ENCODE measurements around the gene TLX2. TPM values are rescaled to one million over a fixed set of nuclear protein-coding genes. Genes with fewer than 3 reads are reported as not detected.

TLX2 gene
- total and polyA plus RNA-seq, 2 of the 13 experiments (the other 11 are each of a cell fraction or from before 2014, with no cell fraction given), result 0.05 to 0.20 TPM

- no peak for TF ChIP-seq KDM1A (CRISPR knock-in tag; IDR thresholded peaks at IDR 0.05)
- TF ChIP-seq ZFY (CRISPR knock-in tag; IDR thresholded peaks at IDR 0.05), result peak; percentile 48; the same call in 1 of the 2 replicates
- TF ChIP-seq ZNF558 (CRISPR knock-in tag; IDR thresholded peaks at IDR 0.05; ENCODE audit: borderline replicate concordance), result no peak
- no peak; the same call in 1 of the 2 replicates for TF ChIP-seq WIZ (CRISPR knock-in tag; IDR thresholded peaks at IDR 0.05)
- no peak for TF ChIP-seq PHF21A (CRISPR knock-in tag; IDR thresholded peaks at IDR 0.05)
- TF ChIP-seq KMT2A (CRISPR knock-in tag; IDR thresholded peaks at IDR 0.05), result peak; percentile 50
- no peak for TF ChIP-seq ZNF777 (CRISPR knock-in tag; IDR thresholded peaks at IDR 0.05)
- TF ChIP-seq ZBTB38 (CRISPR knock-in tag; IDR thresholded peaks at IDR 0.05), result peak; percentile 1; the same call in 1 of the 2 replicates
- TF ChIP-seq DNMT3B (CRISPR knock-in tag; conservative IDR thresholded peaks at IDR 0.05), result 0 out of 2 replicates have a peak, but pooled peaks have one; percentile 30
- no peak for TF ChIP-seq HHEX (CRISPR knock-in tag; IDR thresholded peaks at IDR 0.05)
- TF ChIP-seq ZNF768 (CRISPR knock-in tag; IDR thresholded peaks at IDR 0.05), result no peak
- TF ChIP-seq SMC3 (IDR thresholded peaks at IDR 0.05; ENCODE audit: low read length), result peak; percentile 22; the same call in 1 of the 2 replicates
- TF ChIP-seq ZNF766 (CRISPR knock-in tag; IDR thresholded peaks at IDR 0.05; ENCODE audit: borderline replicate concordance), result no peak
- TF ChIP-seq ZNF543 (CRISPR knock-in tag; IDR thresholded peaks at IDR 0.05), result no peak
- 0 out of 2 replicates have a peak, but pooled peaks have one; percentile 58 for TF ChIP-seq ZNF547 (CRISPR knock-in tag; IDR thresholded peaks at IDR 0.05)
- TF ChIP-seq ZNF205 (CRISPR knock-in tag; IDR thresholded peaks at IDR 0.05), result 0 out of 2 replicates have a peak, but pooled peaks have one; percentile 40
- TF ChIP-seq ONECUT2 (CRISPR knock-in tag; IDR thresholded peaks at IDR 0.05), result no peak
- TF ChIP-seq YY1 (IDR thresholded peaks at IDR 0.05; ENCODE audit: insufficient read depth, insufficient replicate concordance, low read depth, low read length), result peak; percentile 56
- TF ChIP-seq ZSCAN30 (CRISPR knock-in tag; IDR thresholded peaks at IDR 0.05), result no peak
- peak; percentile 78 for TF ChIP-seq TAF1 (CRISPR knock-in tag; IDR thresholded peaks at IDR 0.05)
- TF ChIP-seq NRL (CRISPR knock-in tag; IDR thresholded peaks at IDR 0.05; ENCODE audit: borderline replicate concordance), result 0 out of 2 replicates have a peak, but pooled peaks have one; percentile 40
- no peak for TF ChIP-seq PHB2 (IDR thresholded peaks at IDR 0.05; ENCODE audit: partially characterized antibody)
- no peak for TF ChIP-seq BCLAF1 (IDR thresholded peaks at IDR 0.05)
- TF ChIP-seq ZIK1 (CRISPR knock-in tag; IDR thresholded peaks at IDR 0.05; ENCODE audit: borderline replicate concordance, low read depth), result peak; percentile 54; the same call in 1 of the 2 replicates
- TF ChIP-seq, protein P1, sequence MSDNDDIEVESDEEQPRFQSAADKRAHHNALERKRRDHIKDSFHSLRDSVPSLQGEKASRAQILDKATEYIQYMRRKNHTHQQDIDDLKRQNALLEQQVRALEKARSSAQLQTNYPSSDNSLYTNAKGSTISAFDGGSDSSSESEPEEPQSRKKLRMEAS (IDR thresholded peaks at IDR 0.05), result peak; percentile 83
- TF ChIP-seq, protein P2, sequence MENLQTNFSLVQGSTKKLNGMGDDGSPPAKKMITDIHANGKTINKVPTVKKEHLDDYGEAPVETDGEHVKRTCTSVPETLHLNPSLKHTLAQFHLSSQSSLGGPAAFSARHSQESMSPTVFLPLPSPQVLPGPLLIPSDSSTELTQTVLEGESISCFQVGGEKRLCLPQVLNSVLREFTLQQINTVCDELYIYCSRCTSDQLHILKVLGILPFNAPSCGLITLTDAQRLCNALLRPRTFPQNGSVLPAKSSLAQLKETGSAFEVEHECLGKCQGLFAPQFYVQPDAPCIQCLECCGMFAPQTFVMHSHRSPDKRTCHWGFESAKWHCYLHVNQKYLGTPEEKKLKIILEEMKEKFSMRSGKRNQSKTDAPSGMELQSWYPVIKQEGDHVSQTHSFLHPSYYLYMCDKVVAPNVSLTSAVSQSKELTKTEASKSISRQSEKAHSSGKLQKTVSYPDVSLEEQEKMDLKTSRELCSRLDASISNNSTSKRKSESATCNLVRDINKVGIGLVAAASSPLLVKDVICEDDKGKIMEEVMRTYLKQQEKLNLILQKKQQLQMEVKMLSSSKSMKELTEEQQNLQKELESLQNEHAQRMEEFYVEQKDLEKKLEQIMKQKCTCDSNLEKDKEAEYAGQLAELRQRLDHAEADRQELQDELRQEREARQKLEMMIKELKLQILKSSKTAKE (CRISPR knock-in tag; IDR thresholded peaks at IDR 0.05; ENCODE audit: borderline replicate concordance), result no peak
Observed at GRCh38 chr2:74525717-74526648, 11.7 kb downstream of the TLX2 start, which contains the start of gene DQX1 (continued).

All from HepG2 (cell line).